IMR-90 (cell line): ENCODE measurements around the gene SEMA4F. TPM values are rescaled to one million over a fixed set of nuclear protein-coding genes. Genes with fewer than 3 reads are reported as not detected.

Source experiments
- ATAC-seq: fragments of 200-7000 bp; cut with Tn5 transposase; 2 replicates; pipeline ENCODE4 v1.9.1; 2020; ENCODE audit warnings: low read depth, mild to moderate bottlenecking, moderate library complexity
- BruUV-seq: library from RNA; stranded (reverse); fragments of 400-500 nt; replicated peaks from 2 replicates; lab custom pipeline; 2021; lab: Mats Ljungman, UMichigan
- CTCF ChIA-PET: fragments of 300-600 bp; formaldehyde crosslinking; extraction: SDS; loops from one replicate; lab custom pipeline; 2021; ENCODE audit warnings: antibody characterized with exemption; lab: Yijun Ruan, JAX
- POLR2A ChIA-PET: fragments of 300-600 bp; sonication (Branson Sonifier 250); formaldehyde crosslinking; loops from one replicate; lab custom pipeline; 2022; ENCODE audit warnings: antibody characterized with exemption; ENCODE audit not compliant: unreplicated experiment; lab: Charles Lee
- DNase-seq: peaks from one replicate; pipeline ENCODE4 v3.0.0; 2013
- H2AFZ ChIP-seq: replicated peaks from 2 replicates; pipeline ENCODE3; 2013; ENCODE audit warnings: low read length, mild to moderate bottlenecking; ENCODE audit not compliant: poor library complexity
- H2AK5ac ChIP-seq: 2 replicates; pipeline ENCODE4 v1.6.1; 2013; ENCODE audit warnings: low read depth, low read length, inconsistent platforms
- H2AK9ac ChIP-seq: replicated peaks from 2 replicates; pipeline ENCODE3; 2013; ENCODE audit warnings: mild to moderate bottlenecking, low read depth, low read length, moderate library complexity; ENCODE audit not compliant: poor library complexity
- H2BK120ac ChIP-seq: 2 replicates; pipeline ENCODE4 v1.6.1; 2013; ENCODE audit warnings: low read depth, low read length, inconsistent platforms
- H2BK15ac ChIP-seq: 3 replicates; pipeline ENCODE4 v1.6.1; 2013; ENCODE audit warnings: low read depth, low read length, inconsistent platforms
- H2BK20ac ChIP-seq: 2 replicates; pipeline ENCODE4 v1.6.1; 2013; ENCODE audit warnings: low read depth, mild to moderate bottlenecking, inconsistent platforms, low read length, moderate library complexity
- H2BK5ac ChIP-seq: 2 replicates; pipeline ENCODE4 v1.6.1; 2013; ENCODE audit warnings: mild to moderate bottlenecking, low read depth, low read length, inconsistent platforms; ENCODE audit not compliant: poor library complexity, severe bottlenecking
- H3K14ac ChIP-seq: replicated peaks from 2 replicates; pipeline ENCODE4 v1.6.1; 2013; ENCODE audit warnings: low read depth, low read length, inconsistent platforms
- H3K18ac ChIP-seq: 2 replicates; pipeline ENCODE4 v1.6.1; 2013; ENCODE audit warnings: low read depth, low read length, control low read depth
- H3K23ac ChIP-seq: 2 replicates; pipeline ENCODE4 v1.6.1; 2013; ENCODE audit warnings: low read depth, low read length, inconsistent platforms
- H3K27ac ChIP-seq: 2 replicates; pipeline ENCODE4 v1.5.1; 2013; ENCODE audit warnings: mild to moderate bottlenecking, control low read depth, low read length; ENCODE audit not compliant: insufficient read depth
- H3K27me3 ChIP-seq: 2 replicates; pipeline ENCODE4 v1.6.1; 2013; ENCODE audit warnings: low read length; ENCODE audit not compliant: control insufficient read depth, insufficient read depth
- H3K36me3 ChIP-seq: 2 replicates; pipeline ENCODE4 v1.6.1; 2013; ENCODE audit warnings: low read length, mixed read lengths; ENCODE audit not compliant: control insufficient read depth, insufficient read depth
- H3K4ac ChIP-seq: 2 replicates; pipeline ENCODE4 v1.6.1; 2013; ENCODE audit warnings: low read depth, low read length, inconsistent platforms
- H3K4me1 ChIP-seq: 2 replicates; pipeline ENCODE4 v1.6.1; 2013; ENCODE audit warnings: low read length, mixed read lengths; ENCODE audit not compliant: control insufficient read depth, insufficient read depth
- H3K4me2 ChIP-seq: 2 replicates; pipeline ENCODE4 v1.6.1; 2013; ENCODE audit warnings: low read depth, mild to moderate bottlenecking, control low read depth, low read length, moderate library complexity
- H3K4me3 ChIP-seq: 2 replicates; pipeline ENCODE4 v1.5.1; 2013; ENCODE audit warnings: low read depth, mild to moderate bottlenecking, control low read depth, low read length, moderate library complexity; ENCODE audit not compliant: insufficient read depth
- H3K56ac ChIP-seq: 2 replicates; pipeline ENCODE4 v1.6.1; 2013; ENCODE audit warnings: low read length, inconsistent platforms; ENCODE audit not compliant: insufficient read depth; ENCODE audit errors: extremely low read depth
- H3K79me1 ChIP-seq, 2 experiments: 2 replicates each; pipeline ENCODE4 v1.6.1; 2013; ENCODE audit warnings: low read length in 2 of 2, inconsistent platforms in 1 of 2, low read depth in 1 of 2
- H3K9ac ChIP-seq: 2 replicates; pipeline ENCODE4 v1.6.1; 2013; ENCODE audit warnings: low read depth, low read length, control low read depth
- H3K9me1 ChIP-seq: 2 replicates; pipeline ENCODE4 v1.6.1; 2013; ENCODE audit warnings: low read length, inconsistent platforms; ENCODE audit not compliant: insufficient read depth
- H3K9me3 ChIP-seq: 2 replicates; pipeline ENCODE4 v1.6.1; 2013; ENCODE audit warnings: low read length; ENCODE audit not compliant: control insufficient read depth, insufficient read depth
- H4K20me1 ChIP-seq: 2 replicates; pipeline ENCODE4 v1.6.1; 2013; ENCODE audit warnings: low read length, inconsistent platforms; ENCODE audit not compliant: insufficient read depth
- H4K5ac ChIP-seq: 2 replicates; pipeline ENCODE4 v1.6.1; 2013; ENCODE audit warnings: mild to moderate bottlenecking, low read depth, low read length, control low read depth
- H4K8ac ChIP-seq, 2 experiments: 2 replicates each; pipeline ENCODE4 v1.6.1; 2013; ENCODE audit warnings: low read depth in 2 of 2, low read length in 2 of 2, control low read depth in 1 of 2, inconsistent platforms in 1 of 2
- H4K91ac ChIP-seq: 2 replicates; pipeline ENCODE4 v1.6.1; 2013; ENCODE audit warnings: low read depth, low read length, inconsistent platforms; ENCODE audit not compliant: insufficient read depth
- MAFK ChIP-seq: IDR thresholded peaks from 2 replicates; pipeline ENCODE4 v1.6.1; 2012; ENCODE audit warnings: low read depth, low read length, improper control_type of control experiment
- POLR2A ChIP-seq: IDR thresholded peaks from 2 replicates; pipeline ENCODE4 v1.6.1; 2012; ENCODE audit warnings: mild to moderate bottlenecking, low read depth, low read length
- WGBS, 2 experiments: methylation state at CpG; one replicate each; pipeline versions ENCODE4 v1.1.5 to v1.1.7; 2013; ENCODE audit warnings: missing lambda C conversion rate in 2 of 2; ENCODE audit not compliant: insufficient read length in 1 of 2; ENCODE audit errors: extremely low coverage in 2 of 2; 5-methylcytosine and 5-hydroxymethylcytosine counted together
- dilution Hi-C: fragments of 300-500 bp; cut with HindIII; formaldehyde crosslinking; loops from one replicate; pipeline ENCODE4 v1.14.3; 2018; ENCODE audit warnings: low sequenced_read_pairs; ENCODE audit not compliant: unreplicated experiment
- in situ Hi-C: fragments of 300-500 bp; cut with MboI; formaldehyde crosslinking; loops from 3 replicates; pipeline ENCODE4 v1.14.3; 2019; ENCODE audit warnings: low sequenced_read_pairs, inconsistent platforms, mixed read lengths
- intact Hi-C: fragments of 100-400 bp; cut with micrococcal nuclease; formaldehyde crosslinking; loops from 2 replicates; pipeline ENCODE4 v1.10.0; 2022
- polyA plus RNA-seq, 3 experiments: library from polyadenylated mRNA; depleted of rRNA; stranded (reverse); fragments of >200 nt; gene quantifications; 2 replicates each; pipeline ENCODE4 v1.2.3, GENCODE V29; 2012; ENCODE audit warnings: low replicate concordance in 1 of 3
- total RNA-seq: library from RNA; depleted of rRNA; stranded (reverse); fragments of >200 nt; gene quantifications from 2 replicates; pipeline ENCODE4 v1.2.3, GENCODE V29; 2012
- TF ChIP-seq, protein P1 (sequence below): conservative IDR thresholded peaks from 2 replicates; pipeline ENCODE4 v1.5.1; 2012; ENCODE audit warnings: mild to moderate bottlenecking, low read depth, low read length, improper control_type of control experiment

SEMA4F gene
- total and polyA plus RNA-seq, 2 of the 4 experiments (the other 2 are of a cell fraction), result 4.7 to 7.5 TPM

DNA sequence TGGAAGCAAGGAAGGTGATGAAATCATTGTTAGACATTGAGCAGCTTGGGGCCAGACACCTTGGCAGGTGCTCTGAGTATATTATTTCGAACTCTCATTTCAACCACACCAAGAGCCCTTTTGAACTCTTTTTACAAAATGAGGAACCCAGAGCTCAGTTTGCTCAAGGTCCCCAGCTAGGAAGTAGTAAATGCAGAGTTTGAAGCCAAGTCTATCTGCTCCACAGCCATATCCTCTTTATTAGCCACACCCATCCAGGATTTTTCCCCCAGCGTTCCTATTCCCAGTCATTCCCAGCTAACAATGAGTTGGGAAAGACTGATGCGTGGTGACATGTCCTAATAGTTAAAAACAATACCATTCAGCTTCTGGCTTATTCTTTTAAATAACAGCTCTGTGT, 40.2 kb downstream of the SEMA4F start:
- Histone ChIP-seq H3K9ac (no peak overlapping the region), H3K9me3 (no peaks in the 10 kb centered on the region), H2AK9ac (no peak overlapping the region), H4K8ac (no peak overlapping the region), H3K27me3 (no peaks in the 10 kb centered on the region), H2BK120ac (no peak overlapping the region), H3K4me2 (no peak overlapping the region), H2BK15ac (0 out of 3 replicates have a peak overlapping the region, but pooled peaks have one; percentile 9), H4K5ac (no peak overlapping the region), H3K4ac (no peak overlapping the region), H3K4me3 (no peak overlapping the region), H3K18ac (no peak overlapping the region), H3K4me1 (peaks cover 19% of the 10 kb centered on the region), H3K36me3 (no peaks in the 10 kb centered on the region), H3K23ac (no peak overlapping the region), H3K14ac (no peak overlapping the region), H2BK20ac (no peak overlapping the region), H4K91ac (no peak overlapping the region), H2BK5ac (no peak overlapping the region), H3K27ac (no peak overlapping the region), H4K20me1 (no peaks in the 10 kb centered on the region), H2AFZ (no peak overlapping the region), H2AK5ac (no peak overlapping the region), H3K79me1 (no peaks in the 10 kb centered on the region), H3K56ac (no peak overlapping the region), H3K9me1 (no peaks in the 10 kb centered on the region; the same call in 1 of the 2 replicates)
- in situ Hi-C loops, result loop anchor here (25.0 kb wide), 2 partner anchors 718 to 918 kb away; no protein-coding TSS in a partner anchor
- WGBS, 2 experiments, result no CpG with 5 or more reads among the region's 3 CpGs
- no peak for DNase-seq
- POLR2A ChIA-PET, result no interaction called here
- TF ChIP-seq, protein P1, sequence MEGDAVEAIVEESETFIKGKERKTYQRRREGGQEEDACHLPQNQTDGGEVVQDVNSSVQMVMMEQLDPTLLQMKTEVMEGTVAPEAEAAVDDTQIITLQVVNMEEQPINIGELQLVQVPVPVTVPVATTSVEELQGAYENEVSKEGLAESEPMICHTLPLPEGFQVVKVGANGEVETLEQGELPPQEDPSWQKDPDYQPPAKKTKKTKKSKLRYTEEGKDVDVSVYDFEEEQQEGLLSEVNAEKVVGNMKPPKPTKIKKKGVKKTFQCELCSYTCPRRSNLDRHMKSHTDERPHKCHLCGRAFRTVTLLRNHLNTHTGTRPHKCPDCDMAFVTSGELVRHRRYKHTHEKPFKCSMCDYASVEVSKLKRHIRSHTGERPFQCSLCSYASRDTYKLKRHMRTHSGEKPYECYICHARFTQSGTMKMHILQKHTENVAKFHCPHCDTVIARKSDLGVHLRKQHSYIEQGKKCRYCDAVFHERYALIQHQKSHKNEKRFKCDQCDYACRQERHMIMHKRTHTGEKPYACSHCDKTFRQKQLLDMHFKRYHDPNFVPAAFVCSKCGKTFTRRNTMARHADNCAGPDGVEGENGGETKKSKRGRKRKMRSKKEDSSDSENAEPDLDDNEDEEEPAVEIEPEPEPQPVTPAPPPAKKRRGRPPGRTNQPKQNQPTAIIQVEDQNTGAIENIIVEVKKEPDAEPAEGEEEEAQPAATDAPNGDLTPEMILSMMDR, result no peak
- TF ChIP-seq POLR2A (no peak), MAFK (no peak)
- ATAC-seq, result no peak
- CTCF ChIA-PET, result interaction anchor here (1.1 to 1.2 kb wide), 2 partner anchors 181 kb away, joined by 3 to 7 read pairs; no protein-coding TSS in a partner anchor
- intact Hi-C loops, result loop anchor here (5.0 to 10.0 kb wide), 3 partner anchors 168 to 933 kb away; no protein-coding TSS in a partner anchor
- BruUV-seq, result no TSS peak
- dilution Hi-C loops, result no loop called here
